HL-60 (cell line): ENCODE results near the gene NPAS2.

Source experiments
- DNase-seq, 2 experiments: peaks; one replicate each; pipeline ENCODE4 v3.0.0-alpha.2; 2010 to 2020; ENCODE audit warnings: low read depth in 1 of 2, low spot score in 1 of 2
- H3K27ac ChIP-seq: fragments of 250-450 bp; sonication (Bioruptor Pico); replicated peaks from 2 replicates; pipeline ENCODE4 v1.5.1; 2020; ENCODE audit warnings: mild to moderate bottlenecking, moderate library complexity
- H3K27me3 ChIP-seq: fragments of 250-450 bp; sonication (Bioruptor Pico); 2 replicates; pipeline ENCODE4 v1.5.1; 2021; ENCODE audit warnings: mild to moderate bottlenecking, moderate library complexity; ENCODE audit not compliant: insufficient read depth, poor library complexity, severe bottlenecking
- H3K4me3 ChIP-seq: replicated peaks from 2 replicates; pipeline ENCODE4 v1.5.1; 2011; ENCODE audit warnings: mild to moderate bottlenecking, control low read depth, low read length; ENCODE audit not compliant: insufficient read depth
- CTCF ChIP-seq: IDR thresholded peaks from one replicate; pipeline ENCODE4 v1.5.1; 2011; ENCODE audit warnings: low read length, control low read depth, inconsistent platforms; ENCODE audit not compliant: insufficient read depth
- GABPA ChIP-seq: IDR thresholded peaks from 2 replicates; pipeline ENCODE4 v1.6.1; 2012; ENCODE audit warnings: low read depth
- POLR2AphosphoS5 ChIP-seq: IDR thresholded peaks from 2 replicates; pipeline ENCODE4 v1.6.1; 2012; ENCODE audit warnings: low read depth
- REST ChIP-seq: IDR thresholded peaks from 2 replicates; pipeline ENCODE4 v1.6.1; 2012; ENCODE audit warnings: low read depth; ENCODE audit not compliant: insufficient replicate concordance
- SPI1 ChIP-seq: IDR thresholded peaks from 2 replicates; pipeline ENCODE4 v1.6.1; 2012; ENCODE audit warnings: low read depth, mild to moderate bottlenecking, borderline replicate concordance

NPAS2 gene

GRCh38 chr2:100991404-100991773 lies 171.4 kb downstream of the NPAS2 start:
- Histone ChIP-seq H3K4me3 (no peak overlapping the region), H3K27me3 (no peaks in the 10 kb centered on the region), H3K27ac (no peak overlapping the region)
- no peak for DNase-seq
- no peak for TF ChIP-seq REST
- TF ChIP-seq GABPA: no peak
- no peak for TF ChIP-seq CTCF
- TF ChIP-seq SPI1: no peak
- no peak for TF ChIP-seq POLR2AphosphoS5

GRCh38 chr2:100992262-100992661 lies 172.3 kb downstream of the NPAS2 start:
- no peak overlapping the region for H3K27ac ChIP-seq
- H3K4me3 ChIP-seq: no peak overlapping the region
- no peaks in the 10 kb centered on the region for H3K27me3 ChIP-seq
- TF ChIP-seq CTCF: no peak
- TF ChIP-seq SPI1: no peak
- peak; percentile 85 for TF ChIP-seq REST
- TF ChIP-seq POLR2AphosphoS5: no peak
- TF ChIP-seq GABPA: no peak
- DNase-seq: peak; percentile 13 to 40

GRCh38 chr2:100993294-100993693 lies 173.4 kb downstream of the NPAS2 start:
- Histone ChIP-seq H3K27me3 (no peaks in the 10 kb centered on the region), H3K27ac (no peak overlapping the region), H3K4me3 (no peak overlapping the region)
- DNase-seq: no peak
- TF ChIP-seq SPI1 (no peak), REST (no peak), CTCF (no peak), GABPA (no peak), POLR2AphosphoS5 (no peak)
